Motor neuron (in vitro differentiated cells): ENCODE results near the gene TAF1C. TPM values are rescaled to one million over a fixed set of nuclear protein-coding genes. Genes with fewer than 3 reads are reported as not detected.
"Not testable (repeated sequence)": the region's sequence is repeated elsewhere in the genome, so short reads cannot be mapped to it uniquely, and the experiment has no call there.

Experiments
- ATAC-seq, 8 experiments: fragments of 200-7000 bp; cut with Tn5 transposase; replicated peaks in 6 of 8; 2 replicates each; pipeline ENCODE4 v1.8.0; 2021; ENCODE audit warnings: mild to moderate bottlenecking in 8 of 8, moderate library complexity in 8 of 8
- H3K27ac ChIP-seq, 2 donors: fragments of 250-450 bp; sonication (Bioruptor Pico); 2 replicates each; pipeline ENCODE4 v1.9.0; 2021; ENCODE audit warnings: antibody characterized with exemption in 2 of 2, mild to moderate bottlenecking in 2 of 2, moderate library complexity in 1 of 2
- H3K4me1 ChIP-seq, 2 donors: fragments of 250-450 bp; sonication (Bioruptor Pico); replicated peaks in 1 of 2; 2 replicates each; pipeline ENCODE4 v1.6.1; 2021; ENCODE audit warnings: antibody characterized with exemption in 2 of 2, mild to moderate bottlenecking in 2 of 2, moderate library complexity in 1 of 2
- H3K4me3 ChIP-seq, 5 donors: fragments of 250-450 bp; sonication (Bioruptor Pico); 2 replicates each; pipeline ENCODE4 v1.9.0; 2021; ENCODE audit warnings: antibody characterized with exemption in 5 of 5, mild to moderate bottlenecking in 5 of 5, moderate library complexity in 4 of 5
- WGBS, 10 experiments: fragments of 450-650 bp; shearing (Covaris generic); methylation state at CpG; one replicate each; pipeline ENCODE4 v1.0.0; 2022; 5-methylcytosine and 5-hydroxymethylcytosine counted together
- in situ Hi-C, 9 experiments: fragments of 400-800 bp; cut with MboI; loops; one replicate each; pipeline ENCODE4 v1.15.0; 2021; ENCODE audit warnings: low sequenced_read_pairs in 9 of 9, low pct_unique_long_range_greater_than_20kb in 2 of 9; ENCODE audit not compliant: unreplicated experiment in 9 of 9
- total RNA-seq, 8 experiments: library from RNA; unstranded; fragments of 300-600 nt; gene quantifications; 2 replicates each; pipeline versions ENCODE4 v1.2.3 to v1.2.4, GENCODE V29; 2022

The TAF1C gene
- total RNA-seq, 8 experiments from 2014 or later: 13.1 to 58.4 (median 18.2) TPM

- 29 to 100% (median 88%) methylated on average over 1 to 8 of the region's 18 CpGs; no CpG with 5 or more reads in 1 of the 10 experiments for WGBS, 10 experiments
- Histone ChIP-seq H3K4me1 (no peaks in the 10 kb centered on the region), H3K27ac (no peak overlapping the region), H3K4me3 (no peak overlapping the region)
- ATAC-seq: no peak
- in situ Hi-C loops: no loop called here
Observed at GRCh38 chr16:84205976-84206691, 19.3 kb upstream of the TAF1C start.

DNA sequence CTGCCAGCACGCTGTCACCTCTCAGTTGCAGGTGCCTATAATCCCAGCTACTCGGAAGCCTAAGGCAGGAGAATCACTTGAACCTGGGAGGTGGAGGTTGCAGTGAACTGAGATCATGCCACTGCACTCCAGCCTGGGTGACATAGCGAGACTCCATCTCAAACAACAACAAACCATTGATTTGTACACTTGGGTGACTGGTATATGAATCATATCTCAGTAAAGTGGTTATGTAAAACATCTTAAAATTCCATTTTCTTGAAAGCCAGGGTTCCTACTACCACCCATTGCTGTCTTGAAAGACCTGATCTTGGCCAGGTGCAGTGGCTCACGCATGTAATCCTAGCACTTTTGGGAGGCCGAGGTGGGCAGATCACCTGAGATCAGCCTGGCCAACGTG lies 18.3 kb upstream of the TAF1C start:
- in situ Hi-C loops, H3K4me1 ChIP-seq, H3K4me3 ChIP-seq, ATAC-seq, H3K27ac ChIP-seq: not testable (repeated sequence)
- 47 to 100% (median 86%) methylated on average over 1 to 6 of the region's 6 CpGs; no CpG with 5 or more reads in 5 of the 10 experiments for WGBS, 10 experiments

GRCh38 chr16:84204551-84204950 lies 17.7 kb upstream of the TAF1C start:
- H3K4me1 ChIP-seq, H3K4me3 ChIP-seq, ATAC-seq, H3K27ac ChIP-seq, in situ Hi-C loops: not testable (repeated sequence)
- 87% methylated on average over 3 of the region's 26 CpGs; no CpG with 5 or more reads in 9 of the 10 experiments for WGBS, 10 experiments

DNA sequence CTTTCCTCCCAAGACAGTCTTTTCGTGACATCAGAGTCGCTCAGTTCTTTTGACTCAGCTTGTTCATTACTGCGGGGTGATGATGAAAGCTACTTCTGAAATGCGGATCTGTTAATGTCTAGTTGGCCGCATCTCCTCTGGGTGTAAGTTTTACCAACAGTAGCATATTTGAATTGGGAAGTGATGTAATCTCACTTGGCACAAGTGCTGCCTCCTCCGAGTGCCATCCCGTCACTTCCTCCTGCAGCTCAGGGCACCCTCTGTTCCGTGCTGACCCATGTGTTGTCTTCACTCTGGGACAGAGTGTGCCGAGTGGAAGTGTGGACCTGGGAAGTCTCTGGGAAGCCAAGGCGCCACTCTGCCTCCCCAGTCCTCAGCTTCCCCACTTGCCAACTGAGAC lies 13.0 kb upstream of the TAF1C start:
- Histone ChIP-seq H3K4me1 (peaks cover 6 to 9% of the 10 kb centered on the region in 2 donors), H3K27ac (no peak overlapping the region), H3K4me3 (no peak overlapping the region)
- in situ Hi-C loops: loop anchor here in 1 of 9 experiments (25.0 kb wide), 1 partner anchor 287 kb away; no protein-coding TSS in a partner anchor
- no peak for ATAC-seq
- WGBS, 10 experiments: 40 to 97% (median 83%) methylated on average over 1 to 9 of the region's 10 CpGs; no CpG with 5 or more reads in 3 of the 10 experiments

GRCh38 chr16:84199097-84199496 lies 12.2 kb upstream of the TAF1C start:
- Histone ChIP-seq H3K27ac (no peak overlapping the region), H3K4me1 (peaks cover 13 to 16% of the 10 kb centered on the region in 2 donors), H3K4me3 (no peak overlapping the region)
- in situ Hi-C loops: loop anchor here in 1 of 9 experiments (25.0 kb wide), 1 partner anchor 288 kb away; no protein-coding TSS in a partner anchor
- WGBS, 10 experiments: 10 to 50% (median 39%) methylated on average over 2 to 9 of the region's 13 CpGs; no CpG with 5 or more reads in 2 of the 10 experiments
- peak in 2 of 8 experiments; percentile 24 to 47 for ATAC-seq

GRCh38 chr16:84198401-84198800 lies 11.5 kb upstream of the TAF1C start:
- in situ Hi-C loops: loop anchor here in 1 of 9 experiments (25.0 kb wide), 1 partner anchor 289 kb away; no protein-coding TSS in a partner anchor
- 29 to 92% (median 78%) methylated on average over 2 to 7 of the region's 10 CpGs; no CpG with 5 or more reads in 5 of the 10 experiments for WGBS, 10 experiments
- H3K4me1 ChIP-seq: peaks cover 13 to 16% of the 10 kb centered on the region in 2 donors
- ATAC-seq: peak in 6 of 8 experiments; percentile 27 to 93 (median 56)
- H3K4me3 ChIP-seq: no peak overlapping the region
- no peak overlapping the region for H3K27ac ChIP-seq

- no peak overlapping the region for H3K27ac ChIP-seq
- ATAC-seq: no peak
- WGBS, 10 experiments: 76 to 100% (median 94%) methylated on average over 1 to 8 of the region's 14 CpGs; no CpG with 5 or more reads in 6 of the 10 experiments
- H3K4me1 ChIP-seq: peaks cover 13 to 16% of the 10 kb centered on the region in 2 donors
- in situ Hi-C loops: loop anchor here in 1 of 9 experiments (25.0 kb wide), 1 partner anchor 290 kb away; no protein-coding TSS in a partner anchor
- H3K4me3 ChIP-seq: no peak overlapping the region
Observed at GRCh38 chr16:84197466-84198128, 10.7 kb upstream of the TAF1C start.

GRCh38 chr16:84196727-84197394 lies 10.0 kb upstream of the TAF1C start:
- ATAC-seq: peak in 2 of 8 experiments; percentile 30 to 35
- no peak overlapping the region for H3K27ac ChIP-seq
- 67 to 83% (median 80%) methylated on average over 1 to 7 of the region's 16 CpGs; no CpG with 5 or more reads in 7 of the 10 experiments for whole genome bisulfite sequencing, 10 experiments
- no peak overlapping the region for H3K4me3 ChIP-seq
- in situ Hi-C loops: loop anchor here in 1 of 9 experiments (25.0 kb wide), 1 partner anchor 290 kb away; no protein-coding TSS in a partner anchor
- peaks cover 13 to 16% of the 10 kb centered on the region in 2 donors for H3K4me1 ChIP-seq

DNA sequence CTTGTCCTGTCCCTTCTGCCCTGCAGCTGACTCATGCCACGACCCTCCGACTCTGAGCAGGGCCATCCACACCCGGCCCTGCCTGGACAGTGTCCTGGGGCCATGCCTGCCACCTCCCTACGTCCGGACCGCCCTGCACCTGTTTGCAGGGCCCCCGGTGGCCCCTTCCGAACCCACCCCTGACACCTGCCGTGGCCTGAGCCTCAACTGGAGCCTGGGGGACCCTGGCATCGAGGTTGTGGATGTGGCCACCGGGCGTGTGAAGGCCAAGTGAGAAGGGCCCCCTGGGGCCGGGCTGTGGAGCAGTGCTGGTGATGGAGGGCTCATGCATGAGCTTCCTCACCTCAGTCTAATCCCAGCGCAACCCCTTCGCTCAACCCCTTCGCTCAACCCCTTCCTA lies 9.2 kb upstream of the TAF1C start:
- in situ Hi-C loops: loop anchor here in 1 of 9 experiments (25.0 kb wide), 1 partner anchor 291 kb away; no protein-coding TSS in a partner anchor
- Histone ChIP-seq H3K27ac (no peak overlapping the region), H3K4me3 (no peak overlapping the region), H3K4me1 (peaks cover 13 to 16% of the 10 kb centered on the region in 2 donors)
- ATAC-seq: no peak
- WGBS, 10 experiments: 100% methylated on average over 3 of the region's 16 CpGs; no CpG with 5 or more reads in 9 of the 10 experiments

DNA sequence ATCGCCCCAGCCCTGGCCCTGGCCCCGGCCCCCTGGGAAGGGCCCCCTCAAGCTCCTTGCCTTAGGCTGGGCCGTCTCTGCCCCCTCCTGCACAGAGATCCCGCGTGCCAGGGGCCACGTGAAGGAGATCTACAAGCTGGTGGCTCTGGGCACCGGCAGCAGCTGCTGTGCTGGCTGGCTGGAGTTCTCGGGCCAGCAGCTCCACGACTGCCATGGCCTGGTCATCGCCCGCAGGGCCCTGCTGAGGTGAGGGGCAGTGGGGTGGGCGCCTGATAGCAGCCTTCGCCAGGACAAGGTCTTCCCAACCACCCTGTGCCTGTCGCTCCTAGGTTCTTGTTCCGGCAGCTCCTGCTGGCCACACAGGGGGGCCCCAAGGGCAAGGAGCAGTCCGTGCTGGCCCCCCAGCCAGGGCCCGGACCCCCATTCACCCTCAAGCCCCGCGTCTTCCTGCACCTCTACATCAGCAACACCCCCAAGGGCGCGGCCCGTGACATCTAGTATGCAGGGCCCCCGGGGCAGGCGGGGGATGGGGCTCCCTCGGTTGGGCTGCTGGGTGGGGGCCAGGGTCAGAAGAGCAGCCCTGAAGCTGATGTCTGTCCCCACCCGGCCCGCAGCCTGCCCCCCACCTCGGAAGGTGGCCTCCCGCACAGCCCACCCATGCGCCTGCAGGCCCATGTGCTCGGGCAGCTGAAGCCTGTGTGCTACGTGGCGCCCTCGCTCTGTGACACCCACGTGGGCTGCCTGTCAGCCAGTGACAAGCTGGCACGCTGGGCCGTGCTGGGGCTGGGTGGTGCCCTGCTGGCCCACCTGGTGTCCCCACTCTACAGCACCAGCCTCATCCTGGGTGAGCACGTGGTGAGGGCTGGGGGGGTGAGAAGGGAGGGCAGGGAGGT lies 8.6 kb upstream of the TAF1C start:
- ATAC-seq: no peak
- H3K4me1 ChIP-seq: peaks cover 13 to 16% of the 10 kb centered on the region in 2 donors
- WGBS, 10 experiments: 100% methylated on average over 1 of the region's 38 CpGs; no CpG with 5 or more reads in 9 of the 10 experiments

GRCh38 chr16:84194470-84195200 lies 7.8 kb upstream of the TAF1C start:
- ATAC-seq: peak in 5 of 8 experiments; percentile 64 to 80 (median 69)
- Histone ChIP-seq H3K4me1 (peaks cover 13 to 16% of the 10 kb centered on the region in 2 donors), H3K27ac (no peak overlapping the region), H3K4me3 (no peak overlapping the region)
- in situ Hi-C loops: loop anchor here in 1 of 9 experiments (25.0 kb wide), 1 partner anchor 293 kb away; no protein-coding TSS in a partner anchor
- WGBS, 10 experiments: 13 to 80% (median 72%) methylated on average over 2 to 10 of the region's 34 CpGs; no CpG with 5 or more reads in 6 of the 10 experiments

More for the DNA sequence above, 8.6 kb upstream of the TAF1C start:
- no peak overlapping the region for H3K27ac ChIP-seq
- in situ Hi-C loops: loop anchor here in 1 of 9 experiments (25.0 kb wide), 1 partner anchor 292 kb away; no protein-coding TSS in a partner anchor
- no peak overlapping the region for H3K4me3 ChIP-seq
